Measurements from ENCODE around the gene TMEM225. TPM values are rescaled to one million over a fixed set of nuclear protein-coding genes. Genes with fewer than 3 reads are reported as not detected.
"Not testable (repeated sequence)": the region's sequence is repeated elsewhere in the genome, so short reads cannot be mapped to it uniquely, and the experiment has no call there.

TMEM225 gene
- total and polyA plus RNA-seq, 2 experiments from 2014 or later = 0.13 TPM; not detected in 1

GRCh38 chr11:123892031-123892430, 6.6 kb upstream of the TMEM225 start:
- Histone ChIP-seq H3K4me2 (no peak overlapping the region), H3K79me2 (no peaks in the 10 kb centered on the region), H3K4me3 (no peak overlapping the region), H3K36me3 (replicated peaks; ENCODE audit: insufficient read depth, low read depth) (no peaks in the 10 kb centered on the region), H3K9me3 (ENCODE audit: low read depth) (no peaks in the 10 kb centered on the region), H4K20me1 (ENCODE audit: insufficient read depth, poor library complexity, severe bottlenecking) (no peaks in the 10 kb centered on the region), H2AFZ (no peak overlapping the region), H3K27me3 (no peaks in the 10 kb centered on the region), H3K9me2 (replicated peaks; ENCODE audit: insufficient read depth) (no peaks in the 10 kb centered on the region), H3K4me1 (ENCODE audit: insufficient read depth) (no peaks in the 10 kb centered on the region), H3K27ac (no peak overlapping the region)
- DNase-seq (ENCODE audit: low spot score) = no peak
- TF ChIP-seq EZH2 (IDR thresholded peaks at IDR 0.05; ENCODE audit: borderline replicate concordance) (no peak), EZH2phosphoT487 (IDR thresholded peaks at IDR 0.05; ENCODE audit: low read depth, severe bottlenecking, unreplicated experiment) (no peak), CTCF (IDR thresholded peaks at IDR 0.05; ENCODE audit: poor library complexity) (no peak)

GRCh38 chr11:123880912-123881311, 4.6 kb downstream of the TMEM225 start:
- Histone ChIP-seq H3K9me2 (replicated peaks; ENCODE audit: insufficient read depth) (no peaks in the 10 kb centered on the region), H2AFZ (no peak overlapping the region), H3K4me1 (ENCODE audit: insufficient read depth) (no peaks in the 10 kb centered on the region), H3K4me2 (no peak overlapping the region), H4K20me1 (ENCODE audit: insufficient read depth, poor library complexity, severe bottlenecking) (no peaks in the 10 kb centered on the region), H3K4me3 (no peak overlapping the region), H3K79me2 (no peaks in the 10 kb centered on the region), H3K36me3 (replicated peaks; ENCODE audit: insufficient read depth, low read depth) (no peaks in the 10 kb centered on the region), H3K27me3 (no peaks in the 10 kb centered on the region), H3K9me3 (ENCODE audit: low read depth) (no peaks in the 10 kb centered on the region), H3K27ac (no peak overlapping the region)
- TF ChIP-seq CTCF (IDR thresholded peaks at IDR 0.05; ENCODE audit: poor library complexity) = no peak
- TF ChIP-seq EZH2phosphoT487 (IDR thresholded peaks at IDR 0.05; ENCODE audit: low read depth, severe bottlenecking, unreplicated experiment) = no peak
- TF ChIP-seq EZH2 (IDR thresholded peaks at IDR 0.05; ENCODE audit: borderline replicate concordance) = no peak
- WGBS (ENCODE audit: low lambda C conversion rate, missing lambda C conversion rate) = 90% methylated on average over 4 of the region's 4 CpGs
- no peak for DNase-seq (ENCODE audit: low spot score)

- H3K9me2 ChIP-seq (replicated peaks; ENCODE audit: insufficient read depth); H3K27me3 ChIP-seq; H3K4me1 ChIP-seq (ENCODE audit: insufficient read depth); H3K9me3 ChIP-seq (ENCODE audit: low read depth); DNase-seq (ENCODE audit: low spot score); H3K27ac ChIP-seq; H2AFZ ChIP-seq; H3K4me2 ChIP-seq; H3K4me3 ChIP-seq; H4K20me1 ChIP-seq (ENCODE audit: insufficient read depth, poor library complexity, severe bottlenecking); H3K36me3 ChIP-seq (replicated peaks; ENCODE audit: insufficient read depth, low read depth); H3K79me2 ChIP-seq: not testable (repeated sequence)
- 67% methylated on average over 9 of the region's 9 CpGs for WGBS (ENCODE audit: low lambda C conversion rate, missing lambda C conversion rate)
Measured at GRCh38 chr11:123867795-123868194, 17.7 kb downstream of the TMEM225 start.

GRCh38 chr11:123865293-123865692, 20.2 kb downstream of the TMEM225 start:
- not testable (repeated sequence) for H3K4me2 ChIP-seq; H3K9me2 ChIP-seq (replicated peaks; ENCODE audit: insufficient read depth); H3K4me3 ChIP-seq; H3K4me1 ChIP-seq (ENCODE audit: insufficient read depth); H2AFZ ChIP-seq; H3K27ac ChIP-seq; H3K27me3 ChIP-seq; H3K9me3 ChIP-seq (ENCODE audit: low read depth); H4K20me1 ChIP-seq (ENCODE audit: insufficient read depth, poor library complexity, severe bottlenecking); H3K36me3 ChIP-seq (replicated peaks; ENCODE audit: insufficient read depth, low read depth); DNase-seq (ENCODE audit: low spot score); H3K79me2 ChIP-seq
- WGBS (ENCODE audit: low lambda C conversion rate, missing lambda C conversion rate) = 28% methylated on average over 7 of the region's 7 CpGs

GRCh38 chr11:123859731-123860130, 25.7 kb downstream of the TMEM225 start:
- H3K9me3 ChIP-seq (ENCODE audit: low read depth) = no peaks in the 10 kb centered on the region
- no peak for DNase-seq (ENCODE audit: low spot score)

More at GRCh38 chr11:123859731-123860130, 25.7 kb downstream of the TMEM225 start:
- Histone ChIP-seq H3K79me2 (no peaks in the 10 kb centered on the region), H3K27ac (no peak overlapping the region), H3K4me1 (ENCODE audit: insufficient read depth) (no peaks in the 10 kb centered on the region), H2AFZ (no peak overlapping the region), H3K4me2 (no peak overlapping the region), H3K36me3 (replicated peaks; ENCODE audit: insufficient read depth, low read depth) (no peaks in the 10 kb centered on the region), H3K27me3 (no peaks in the 10 kb centered on the region), H3K9me2 (replicated peaks; ENCODE audit: insufficient read depth) (no peaks in the 10 kb centered on the region), H4K20me1 (ENCODE audit: insufficient read depth, poor library complexity, severe bottlenecking) (no peaks in the 10 kb centered on the region), H3K4me3 (no peak overlapping the region)
- WGBS (ENCODE audit: low lambda C conversion rate, missing lambda C conversion rate) = 53% methylated on average over 2 of the region's 2 CpGs
- no peak for TF ChIP-seq EZH2 (IDR thresholded peaks at IDR 0.05; ENCODE audit: borderline replicate concordance)
- no peak for TF ChIP-seq CTCF (IDR thresholded peaks at IDR 0.05; ENCODE audit: poor library complexity)
- no peak for TF ChIP-seq EZH2phosphoT487 (IDR thresholded peaks at IDR 0.05; ENCODE audit: low read depth, severe bottlenecking, unreplicated experiment)
